GM10266 (cell line): Measurements from ENCODE around the gene DHRS13.
"Not testable (repeated sequence)": the region's sequence is repeated elsewhere in the genome, so short reads cannot be mapped to it uniquely, and the experiment has no call there.

Experiments used
- DNase-seq: peaks from one replicate; pipeline ENCODE4 v3.0.0; 2012; ENCODE audit errors: extremely low spot score
- CTCF ChIP-seq: IDR thresholded peaks from 2 replicates; pipeline ENCODE4 v1.5.1; 2012; ENCODE audit warnings: mild to moderate bottlenecking, low read depth; ENCODE audit not compliant: control insufficient read depth, insufficient read depth; ENCODE audit errors: missing control alignments

The DHRS13 gene

GRCh38 chr17:28908640-28909167, 5.8 kb upstream of the DHRS13 start:
- no peak for DNase-seq

GRCh38 chr17:28907709-28908475, 5.0 kb upstream of the DHRS13 start:
- no peak for DNase-seq
- TF ChIP-seq CTCF = no peak

More at GRCh38 chr17:28908640-28909167, 5.8 kb upstream of the DHRS13 start:
- TF ChIP-seq CTCF = no peak

- TF ChIP-seq CTCF = no peak
- no peak for DNase-seq
These were observed 4.0 kb upstream of the DHRS13 start for GRCh38 chr17:28906706-28907438.

GRCh38 chr17:28906276-28906675, 3.4 kb upstream of the DHRS13 start:
- TF ChIP-seq CTCF = no peak
- DNase-seq = no peak

- no peak for TF ChIP-seq CTCF
- DNase-seq = no peak
These were observed 1.9 kb upstream of the DHRS13 start for GRCh38 chr17:28904800-28905199.

GRCh38 chr17:28903546-28903841, 615 bp upstream of the DHRS13 start:
- DNase-seq = not testable (repeated sequence)

- DNase-seq = peak; percentile 64
- TF ChIP-seq CTCF = no peak
These were observed 737 bp downstream of the DHRS13 start for GRCh38 chr17:28901866-28902818.
